ENCODE data around the gene ADGRD1. TPM values are rescaled to one million over a fixed set of nuclear protein-coding genes. Genes with fewer than 3 reads are reported as not detected.

Gene ADGRD1
- total RNA-seq, 1 experiment from 2014 or later, result 0.05 TPM

- in situ Hi-C loops (cut with HindIII; ENCODE audit: low pct_unique_long_range_greater_than_20kb, low sequenced_read_pairs), result no loop called here
- DNase-seq (ENCODE audit: low read depth, low spot score), result no peak
These were observed 139.3 kb downstream of the ADGRD1 start for GRCh38 chr12:131092901-131093603.

DNA sequence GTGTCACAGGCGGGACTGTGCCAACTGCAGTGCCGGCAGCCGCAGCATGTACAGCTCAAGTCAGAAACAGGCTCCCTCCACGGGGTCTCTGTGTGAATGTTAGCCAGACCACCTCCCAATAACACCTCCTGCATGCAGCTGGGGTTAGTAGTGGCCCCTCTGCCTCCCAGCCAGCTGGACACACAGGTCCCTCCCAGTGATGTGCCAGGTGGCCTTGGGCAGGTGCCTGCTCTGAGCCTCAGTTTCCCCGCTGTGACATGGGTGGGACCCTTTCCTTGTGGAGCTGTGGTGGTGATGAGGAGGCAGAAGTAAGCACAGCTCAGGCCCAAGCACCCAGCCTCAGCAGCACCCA lies 139.9 kb downstream of the ADGRD1 start:
- in situ Hi-C loops (cut with HindIII; ENCODE audit: low pct_unique_long_range_greater_than_20kb, low sequenced_read_pairs), result no loop called here

GRCh38 chr12:131093971-131094830 lies 140.5 kb downstream of the ADGRD1 start:
- no peak for DNase-seq (ENCODE audit: low read depth, low spot score)
- in situ Hi-C loops (cut with HindIII; ENCODE audit: low pct_unique_long_range_greater_than_20kb, low sequenced_read_pairs), result no loop called here

More for the DNA sequence above, 139.9 kb downstream of the ADGRD1 start:
- DNase-seq (ENCODE audit: low read depth, low spot score), result no peak

GRCh38 chr12:131094831-131095805 lies 141.4 kb downstream of the ADGRD1 start:
- in situ Hi-C loops (cut with HindIII; ENCODE audit: low pct_unique_long_range_greater_than_20kb, low sequenced_read_pairs), result no loop called here
- DNase-seq (ENCODE audit: low read depth, low spot score), result no peak

GRCh38 chr12:131095826-131096680 lies 142.3 kb downstream of the ADGRD1 start:
- in situ Hi-C loops (cut with HindIII; ENCODE audit: low pct_unique_long_range_greater_than_20kb, low sequenced_read_pairs), result no loop called here
- no peak for DNase-seq (ENCODE audit: low read depth, low spot score)

DNA sequence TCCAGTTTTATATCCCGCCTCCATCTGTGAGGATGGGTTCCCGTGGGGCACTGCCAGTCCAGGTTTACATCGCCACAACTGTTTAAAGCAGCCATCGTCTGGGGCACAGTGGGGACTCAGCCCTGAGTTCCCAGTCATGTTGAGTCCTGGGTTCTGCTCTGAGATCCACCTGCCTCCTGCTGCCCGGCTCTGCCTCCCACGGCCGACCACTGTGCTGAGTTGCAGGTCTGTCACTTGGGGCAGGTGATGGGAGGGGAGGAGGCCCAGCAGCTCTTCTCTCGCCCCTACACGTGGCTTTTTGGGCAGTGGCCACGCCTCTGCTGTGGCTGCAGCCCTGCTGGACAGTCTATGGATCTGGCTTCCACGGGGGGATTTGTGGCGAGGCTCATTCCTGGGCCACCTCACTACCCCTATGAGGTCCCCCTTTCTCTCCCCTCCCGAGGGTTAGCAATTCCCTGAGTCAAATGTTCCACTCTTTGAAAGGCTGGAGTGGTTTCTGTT lies 143.0 kb downstream of the ADGRD1 start:
- in situ Hi-C loops (cut with HindIII; ENCODE audit: low pct_unique_long_range_greater_than_20kb, low sequenced_read_pairs), result no loop called here
- DNase-seq (ENCODE audit: low read depth, low spot score), result no peak

GRCh38 chr12:131097202-131098177 lies 143.8 kb downstream of the ADGRD1 start:
- in situ Hi-C loops (cut with HindIII; ENCODE audit: low pct_unique_long_range_greater_than_20kb, low sequenced_read_pairs), result no loop called here
- DNase-seq (ENCODE audit: low read depth, low spot score), result no peak

- in situ Hi-C loops (cut with HindIII; ENCODE audit: low pct_unique_long_range_greater_than_20kb, low sequenced_read_pairs), result no loop called here
- no peak for DNase-seq (ENCODE audit: low read depth, low spot score)
These were observed 144.7 kb downstream of the ADGRD1 start for GRCh38 chr12:131098178-131098981.

DNA sequence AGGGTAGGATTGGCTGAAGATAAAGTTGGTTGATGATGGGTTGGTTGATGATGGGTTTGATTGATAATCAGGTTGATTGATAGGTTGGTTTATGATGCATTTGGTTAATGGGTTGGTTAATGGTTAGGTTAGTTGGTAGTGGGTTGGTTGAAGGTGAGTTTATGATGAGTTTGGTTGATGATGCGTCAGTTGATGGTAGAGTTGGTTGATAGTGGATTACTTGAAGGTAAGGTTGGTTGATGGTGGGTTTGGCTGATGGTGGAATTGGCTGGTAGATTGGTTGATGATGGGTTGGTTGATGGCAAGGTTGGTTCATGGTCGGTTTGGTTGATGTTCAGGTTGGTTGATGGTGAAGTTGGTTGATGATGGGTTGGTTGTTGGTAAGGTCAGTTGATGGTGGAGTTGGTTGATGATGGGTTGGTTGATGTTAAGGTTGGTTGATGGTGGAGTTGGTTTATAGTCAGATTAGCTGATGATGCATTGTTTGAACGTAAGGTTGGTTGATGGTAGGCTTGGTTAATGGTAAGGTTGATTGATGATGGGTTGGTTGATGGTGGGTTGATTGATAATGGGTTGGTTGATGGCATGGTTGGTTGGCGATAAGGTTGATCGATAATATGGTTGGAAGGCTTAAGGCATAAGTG lies 146.4 kb downstream of the ADGRD1 start:
- DNase-seq (ENCODE audit: low read depth, low spot score), result no peak
- in situ Hi-C loops (cut with HindIII; ENCODE audit: low pct_unique_long_range_greater_than_20kb, low sequenced_read_pairs), result no loop called here

GRCh38 chr12:131101006-131101405 lies 147.3 kb downstream of the ADGRD1 start:
- in situ Hi-C loops (cut with HindIII; ENCODE audit: low pct_unique_long_range_greater_than_20kb, low sequenced_read_pairs), result no loop called here
- DNase-seq (ENCODE audit: low read depth, low spot score), result no peak

DNA sequence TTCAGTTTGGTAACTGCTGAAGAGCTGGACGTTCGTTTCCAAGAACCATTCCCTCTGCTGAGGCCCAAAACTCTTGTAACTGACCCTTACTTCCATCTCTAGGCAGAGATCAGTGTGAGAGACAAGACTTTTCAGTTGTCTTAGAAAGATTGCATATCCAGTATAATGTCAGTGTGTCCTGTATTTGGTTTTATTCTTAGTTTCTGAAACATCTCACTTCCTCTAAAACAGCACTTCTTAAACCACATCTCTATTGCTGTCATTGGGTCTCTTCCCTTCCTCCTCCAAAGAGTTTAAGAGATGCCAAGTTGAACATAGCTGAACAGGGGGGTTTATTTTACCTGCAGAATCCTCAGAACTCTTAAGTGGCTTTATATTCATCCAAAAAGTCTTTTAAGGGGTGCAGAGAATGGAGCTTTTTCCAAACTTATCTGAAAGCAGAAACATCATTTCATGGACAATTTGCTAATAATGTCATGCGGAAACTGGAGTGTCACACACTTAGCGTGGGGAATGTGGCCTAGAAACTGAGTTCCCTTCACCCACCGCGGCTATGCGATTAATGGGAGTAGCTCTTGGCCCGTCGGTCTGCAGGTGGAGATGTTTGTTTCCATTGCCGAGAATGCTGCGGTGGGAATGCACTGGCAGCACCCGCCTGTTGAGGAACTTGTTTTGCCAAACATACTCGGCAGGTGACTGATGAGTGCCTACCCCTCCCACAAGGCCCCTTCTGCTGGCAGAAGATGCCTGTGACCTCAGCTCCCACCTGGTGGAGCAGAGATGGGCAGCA lies 148.2 kb downstream of the ADGRD1 start:
- no peak for DNase-seq (ENCODE audit: low read depth, low spot score)
- in situ Hi-C loops (cut with HindIII; ENCODE audit: low pct_unique_long_range_greater_than_20kb, low sequenced_read_pairs), result no loop called here

GRCh38 chr12:131102493-131102931 lies 148.8 kb downstream of the ADGRD1 start:
- in situ Hi-C loops (cut with HindIII; ENCODE audit: low pct_unique_long_range_greater_than_20kb, low sequenced_read_pairs), result no loop called here
- DNase-seq (ENCODE audit: low read depth, low spot score), result no peak

DNA sequence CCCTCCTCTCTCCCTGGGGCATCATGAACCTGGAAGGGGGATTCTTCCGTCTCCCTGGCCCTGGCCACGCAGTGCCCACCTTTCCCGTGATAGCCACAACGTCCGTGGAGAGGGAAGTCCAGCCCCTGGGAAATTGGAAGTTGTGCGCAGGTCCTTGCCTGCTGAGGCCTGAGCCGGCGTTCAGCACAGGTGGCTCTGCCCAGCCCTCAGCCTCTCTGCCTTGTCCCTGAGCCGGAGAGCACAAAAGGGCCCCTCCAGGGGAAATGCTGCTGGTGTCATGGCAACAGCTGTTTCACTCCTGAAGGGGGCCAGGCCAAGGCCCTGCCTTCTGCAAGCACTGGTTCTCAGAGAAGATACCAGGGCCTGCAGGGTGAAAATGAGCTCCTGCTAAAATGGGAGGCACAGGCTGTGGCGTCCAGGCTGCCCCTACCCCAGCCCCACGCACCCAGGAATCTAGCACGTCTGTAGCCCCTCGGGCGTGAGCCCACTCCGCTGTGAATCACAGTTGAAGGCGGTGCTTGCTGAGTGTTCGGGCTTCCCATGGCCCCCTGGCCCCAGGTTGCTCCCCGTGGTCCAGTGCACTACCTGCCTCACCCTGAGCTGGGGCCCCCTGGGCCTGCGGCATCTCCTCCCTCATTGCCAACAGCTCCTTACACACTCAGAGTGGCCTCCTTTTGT lies 149.4 kb downstream of the ADGRD1 start:
- DNase-seq (ENCODE audit: low read depth, low spot score), result no peak
- in situ Hi-C loops (cut with HindIII; ENCODE audit: low pct_unique_long_range_greater_than_20kb, low sequenced_read_pairs), result no loop called here
